ENCODE results near the gene AACS.

- TF ChIP-seq CTCF (IDR thresholded peaks at IDR 0.05; ENCODE audit: low read depth, low read length, poor library complexity, severe bottlenecking) (no peak), EZH2phosphoT487 (IDR thresholded peaks at IDR 0.05; ENCODE audit: borderline replicate concordance, low read length) (no peak)
These were observed 100.8 kb downstream of the AACS start for GRCh38 chr12:125166041-125166440.

Measured in DOHH2 (cell line).